Activated T-cell treated with anti-CD3 and anti-CD28 coated beads, Interleukin-2, amount 50 U/mL, for 4 hours (primary cell): ENCODE measurements around the gene SPRY2. TPM values are rescaled to one million over a fixed set of nuclear protein-coding genes. Genes with fewer than 3 reads are reported as not detected.

Experiments
- ATAC-seq, 2 donors: fragments of 200-7000 bp; cut with Tn5 transposase; one replicate each; pipeline ENCODE4 v1.10.0; 2021
- DNase-seq: peaks from one replicate; pipeline ENCODE4 v3.0.0-alpha.2; 2020
- H3K27me3 Mint-ChIP-seq: one replicate; pipeline ENCODE4 v1.8.0; 2021; ENCODE audit warnings: low read depth, mixed read lengths
- H3K36me3 Mint-ChIP-seq: one replicate; pipeline ENCODE4 v1.8.0; 2022; ENCODE audit warnings: mixed read lengths; ENCODE audit not compliant: insufficient read depth
- H3K4me1 Mint-ChIP-seq: one replicate; pipeline ENCODE4 v1.8.0; 2021; ENCODE audit warnings: low read depth, mixed read lengths
- H3K4me3 Mint-ChIP-seq: one replicate; pipeline ENCODE4 v1.8.0; 2021; ENCODE audit warnings: mild to moderate bottlenecking, moderate library complexity, mixed read lengths
- H3K9me3 Mint-ChIP-seq: one replicate; pipeline ENCODE4 v1.8.0; 2021; ENCODE audit warnings: mixed read lengths
- total RNA-seq, 3 donors: library from RNA; stranded (reverse); gene quantifications; one replicate each; pipeline ENCODE4 v1.2.1, GENCODE V29; 2021

The SPRY2 gene
- total RNA-seq, 3 donors from 2014 or later: 0.33 to 1.8 (median 0.33) TPM

GRCh38 chr13:80339912-80340650 lies 845 bp downstream of the SPRY2 start:
- ATAC-seq (no peak), DNase-seq (no peak)
- Mint-ChIP-seq H3K27me3 (peaks cover 48% of the 10 kb centered on the region), H3K4me1 (peaks cover 21% of the 10 kb centered on the region), H3K4me3 (peak overlapping the region; percentile 83), H3K9me3 (no peaks in the 10 kb centered on the region), H3K36me3 (no peaks in the 10 kb centered on the region)

GRCh38 chr13:80339563-80339911 lies 1.4 kb downstream of the SPRY2 start:
- Mint-ChIP-seq H3K36me3 (no peaks in the 10 kb centered on the region), H3K4me1 (peaks cover 21% of the 10 kb centered on the region), H3K27me3 (peaks cover 43% of the 10 kb centered on the region), H3K4me3 (no peak overlapping the region), H3K9me3 (no peaks in the 10 kb centered on the region)
- ATAC-seq (no peak), DNase-seq (no peak)

GRCh38 chr13:80338781-80339562 lies 2.0 kb downstream of the SPRY2 start:
- H3K27me3 Mint-ChIP-seq: peaks cover 38% of the 10 kb centered on the region
- ATAC-seq (no peak), DNase-seq (no peak)
- no peaks in the 10 kb centered on the region for H3K9me3 Mint-ChIP-seq
- no peak overlapping the region for H3K4me3 Mint-ChIP-seq
- H3K4me1 Mint-ChIP-seq: peaks cover 21% of the 10 kb centered on the region
- H3K36me3 Mint-ChIP-seq: no peaks in the 10 kb centered on the region

GRCh38 chr13:80337288-80338081 lies 3.4 kb downstream of the SPRY2 start:
- no peaks in the 10 kb centered on the region for H3K36me3 Mint-ChIP-seq
- ATAC-seq: no peak
- H3K4me1 Mint-ChIP-seq: peaks cover 11% of the 10 kb centered on the region
- no peak for DNase-seq
- H3K27me3 Mint-ChIP-seq: peaks cover 30% of the 10 kb centered on the region
- H3K4me3 Mint-ChIP-seq: no peak overlapping the region
- no peaks in the 10 kb centered on the region for H3K9me3 Mint-ChIP-seq

- no peaks in the 10 kb centered on the region for H3K9me3 Mint-ChIP-seq
- peaks cover 26% of the 10 kb centered on the region for H3K27me3 Mint-ChIP-seq
- no peak for DNase-seq
- no peak overlapping the region for H3K4me3 Mint-ChIP-seq
- H3K36me3 Mint-ChIP-seq: no peaks in the 10 kb centered on the region
- no peak for ATAC-seq
- H3K4me1 Mint-ChIP-seq: peaks cover 6% of the 10 kb centered on the region
Measured at GRCh38 chr13:80336776-80337287, 4.1 kb downstream of the SPRY2 start.

- DNase-seq (no peak), ATAC-seq (no peak)
- H3K4me1 Mint-ChIP-seq: peaks cover 4% of the 10 kb centered on the region
- H3K4me3 Mint-ChIP-seq: no peak overlapping the region
- H3K27me3 Mint-ChIP-seq: peaks cover 23% of the 10 kb centered on the region
- no peaks in the 10 kb centered on the region for H3K36me3 Mint-ChIP-seq
- H3K9me3 Mint-ChIP-seq: no peaks in the 10 kb centered on the region
Measured at GRCh38 chr13:80336370-80336769, 4.6 kb downstream of the SPRY2 start.

GRCh38 chr13:80334597-80335260 lies 6.2 kb downstream of the SPRY2 start:
- Mint-ChIP-seq H3K27me3 (peaks cover 18% of the 10 kb centered on the region), H3K4me1 (no peaks in the 10 kb centered on the region), H3K9me3 (no peaks in the 10 kb centered on the region), H3K4me3 (no peak overlapping the region), H3K36me3 (no peaks in the 10 kb centered on the region)
- ATAC-seq (no peak), DNase-seq (no peak)

GRCh38 chr13:80331984-80332383 lies 8.9 kb downstream of the SPRY2 start:
- Mint-ChIP-seq H3K4me1 (no peaks in the 10 kb centered on the region), H3K36me3 (no peaks in the 10 kb centered on the region), H3K27me3 (peaks cover 6% of the 10 kb centered on the region), H3K4me3 (no peak overlapping the region), H3K9me3 (no peaks in the 10 kb centered on the region)
- DNase-seq: no peak
- no peak for ATAC-seq

GRCh38 chr13:80329250-80329649 lies 11.7 kb downstream of the SPRY2 start:
- no peaks in the 10 kb centered on the region for H3K36me3 Mint-ChIP-seq
- ATAC-seq: no peak
- no peaks in the 10 kb centered on the region for H3K4me1 Mint-ChIP-seq

GRCh38 chr13:80319004-80319403 lies 21.9 kb downstream of the SPRY2 start:
- Mint-ChIP-seq H3K27me3 (no peaks in the 10 kb centered on the region), H3K4me1 (no peaks in the 10 kb centered on the region), H3K9me3 (no peaks in the 10 kb centered on the region), H3K36me3 (no peaks in the 10 kb centered on the region), H3K4me3 (no peak overlapping the region)
- ATAC-seq: no peak
- no peak for DNase-seq

More at GRCh38 chr13:80329250-80329649, 11.7 kb downstream of the SPRY2 start:
- DNase-seq: no peak
- H3K27me3 Mint-ChIP-seq: no peaks in the 10 kb centered on the region
- H3K9me3 Mint-ChIP-seq: no peaks in the 10 kb centered on the region
- no peak overlapping the region for H3K4me3 Mint-ChIP-seq

GRCh38 chr13:80314711-80315653 lies 25.9 kb downstream of the SPRY2 start:
- no peak overlapping the region for H3K4me3 Mint-ChIP-seq
- no peaks in the 10 kb centered on the region for H3K9me3 Mint-ChIP-seq
- ATAC-seq (no peak), DNase-seq (no peak)
- no peaks in the 10 kb centered on the region for H3K27me3 Mint-ChIP-seq
- no peaks in the 10 kb centered on the region for H3K4me1 Mint-ChIP-seq
- H3K36me3 Mint-ChIP-seq: no peaks in the 10 kb centered on the region

- Mint-ChIP-seq H3K4me1 (no peaks in the 10 kb centered on the region), H3K36me3 (no peaks in the 10 kb centered on the region), H3K9me3 (no peaks in the 10 kb centered on the region), H3K4me3 (no peak overlapping the region), H3K27me3 (no peaks in the 10 kb centered on the region)
- ATAC-seq (no peak), DNase-seq (no peak)
Measured at GRCh38 chr13:80313668-80314256, 27.2 kb downstream of the SPRY2 start.

- ATAC-seq: no peak
- H3K27me3 Mint-ChIP-seq: no peaks in the 10 kb centered on the region
Measured at GRCh38 chr13:80312967-80313366, 28.0 kb downstream of the SPRY2 start.

More at GRCh38 chr13:80312967-80313366, 28.0 kb downstream of the SPRY2 start:
- Mint-ChIP-seq H3K9me3 (no peaks in the 10 kb centered on the region), H3K4me1 (no peaks in the 10 kb centered on the region), H3K4me3 (no peak overlapping the region), H3K36me3 (no peaks in the 10 kb centered on the region)
- no peak for DNase-seq
